Gastroesophageal sphincter (tissue), 3 donors: ENCODE measurements around the gene LRP1B.

Experiments used
- CTCF ChIP-seq, 4 experiments: fragments of 200-600 bp in 2 of 4; fragments of 450-650 bp in 2 of 4; sonication (generic) in 1 of 4; IDR thresholded peaks; one replicate each; pipeline ENCODE4 v1.5.1; 2017 to 2019; ENCODE audit warnings: antibody characterized with exemption in 4 of 4, mild to moderate bottlenecking in 2 of 4, moderate library complexity in 2 of 4
- EP300 ChIP-seq: sonication (generic); formaldehyde crosslinking; IDR thresholded peaks from one replicate; pipeline ENCODE4 v1.6.1; 2017; ENCODE audit warnings: antibody characterized with exemption, mild to moderate bottlenecking
- POLR2A ChIP-seq, 2 donors: fragments of 450-650 bp; IDR thresholded peaks; one replicate each; pipeline ENCODE4 v1.6.1; 2017; ENCODE audit warnings: antibody characterized with exemption in 2 of 2, mild to moderate bottlenecking in 2 of 2, moderate library complexity in 1 of 2
- POLR2AphosphoS5 ChIP-seq: sonication (generic); formaldehyde crosslinking; IDR thresholded peaks from one replicate; pipeline ENCODE4 v1.6.1; 2017; ENCODE audit warnings: antibody characterized with exemption

- TF ChIP-seq EP300, result no peak
- no peak for TF ChIP-seq CTCF (IDR thresholded peaks at IDR 0.05)
- no peak for TF ChIP-seq POLR2A (IDR thresholded peaks at IDR 0.05)
- TF ChIP-seq POLR2AphosphoS5, result no peak
Measured at GRCh38 chr2:140256080-140256479, 1874.7 kb downstream of the LRP1B start.
